DOHH2 (cell line): Measurements from ENCODE around the gene PPP2R2C.

Experiments used
- CTCF ChIP-seq: fragments of 200-600 bp; sonication (generic); IDR thresholded peaks from one replicate; pipeline ENCODE4 v1.5.1; 2014; ENCODE audit warnings: antibody characterized with exemption, mild to moderate bottlenecking, low read depth, low read length; ENCODE audit not compliant: poor library complexity, severe bottlenecking
- EZH2phosphoT487 ChIP-seq: fragments of 200-600 bp; sonication (generic); IDR thresholded peaks from 2 replicates; pipeline ENCODE4 v1.6.1; 2017; ENCODE audit warnings: borderline replicate concordance, mild to moderate bottlenecking, antibody characterized with exemption, low read length, moderate library complexity, mixed read lengths

- TF ChIP-seq CTCF (no peak), EZH2phosphoT487 (no peak)
Measured at GRCh38 chr4:6375620-6376295, 96.7 kb downstream of the PPP2R2C start.
